Suprapubic skin (tissue), 4 donors: ENCODE data around the gene PFDN6. TPM values are rescaled to one million over a fixed set of nuclear protein-coding genes. Genes with fewer than 3 reads are reported as not detected.

Source experiments
- DNase-seq, 2 donors: peaks; one replicate each; pipeline ENCODE4 v3.0.0-alpha.2; 2019; ENCODE audit warnings: low spot score in 2 of 2
- H3K27ac ChIP-seq: fragments of 200-600 bp; sonication (generic); one replicate; pipeline ENCODE4 v1.5.1; 2019
- H3K27me3 ChIP-seq: fragments of 200-600 bp; sonication (generic); one replicate; pipeline ENCODE4 v1.5.1; 2019
- H3K36me3 ChIP-seq: fragments of 200-600 bp; sonication (generic); one replicate; pipeline ENCODE4 v1.5.1; 2019
- H3K4me1 ChIP-seq: fragments of 200-600 bp; sonication (generic); one replicate; pipeline ENCODE4 v1.5.1; 2019
- H3K4me3 ChIP-seq: fragments of 200-600 bp; sonication (generic); one replicate; pipeline ENCODE4 v1.5.1; 2019; ENCODE audit warnings: mild to moderate bottlenecking
- H3K9me3 ChIP-seq: fragments of 200-600 bp; sonication (generic); one replicate; pipeline ENCODE4 v1.5.1; 2019
- CTCF ChIP-seq, 2 donors: fragments of 200-600 bp in 1 of 2; fragments of 450-650 bp in 1 of 2; sonication (generic) in 1 of 2; IDR thresholded peaks; one replicate each; pipeline ENCODE4 v1.5.1; 2016 to 2019; ENCODE audit warnings: antibody characterized with exemption in 2 of 2, mild to moderate bottlenecking in 1 of 2, moderate library complexity in 1 of 2
- EP300 ChIP-seq: sonication (generic); formaldehyde crosslinking; IDR thresholded peaks from one replicate; pipeline ENCODE4 v1.6.1; 2017; ENCODE audit warnings: antibody characterized with exemption
- POLR2A ChIP-seq, 2 donors: fragments of 450-650 bp; IDR thresholded peaks; one replicate each; pipeline ENCODE4 v1.6.1; 2017; ENCODE audit warnings: antibody characterized with exemption in 2 of 2, mild to moderate bottlenecking in 2 of 2, moderate library complexity in 2 of 2
- POLR2AphosphoS5 ChIP-seq, 3 donors: sonication (generic); formaldehyde crosslinking; IDR thresholded peaks; one replicate each; pipeline ENCODE4 v1.6.1; 2017; ENCODE audit warnings: antibody characterized with exemption in 3 of 3
- WGBS: methylation state at CpG from one replicate; pipeline ENCODE4 v1.1.5; 2018; 5-methylcytosine and 5-hydroxymethylcytosine counted together
- total RNA-seq, 4 donors: library from RNA; depleted of rRNA; stranded (reverse); fragments of >200 nt; gene quantifications; one replicate each; pipeline ENCODE4 v1.1.0, GENCODE V29; 2016

Gene PFDN6
- 10 to 100 TPM; 20.5 to 31.5 (median 22.3) TPM for total RNA-seq

GRCh38 chr6:33288921-33289783 lies at the start of gene PFDN6, which contains the start of gene WDR46:
TSS of gene PFDN6 (plus strand) at chr6:33289601. CDS start at chr6:33289857, 256 bp downstream.
TSS of gene WDR46 (minus strand) at chr6:33289239. CDS start at chr6:33289170, 69 bp downstream.
- H3K9me3 ChIP-seq: no peaks in the 10 kb centered on the region
- no peak for TF ChIP-seq EP300
- TF ChIP-seq POLR2AphosphoS5 (IDR thresholded peaks at IDR 0.05): peak in 2 of 3 donors; percentile 23 to 60
- peak within 1 kb of the TSS; percentile 77 for H3K27ac ChIP-seq
- whole genome bisulfite sequencing: under 1% methylated on average over 43 of the region's 43 CpGs
- H3K27me3 ChIP-seq: no peaks in the 10 kb centered on the region
- H3K36me3 ChIP-seq: peaks cover 59% of the 10 kb centered on the region
- H3K4me1 ChIP-seq: peaks cover 25% of the 10 kb centered on the region
- peak; percentile 87 to 90 for DNase-seq
- H3K4me3 ChIP-seq: peak within 1 kb of the TSS; percentile 86

GRCh38 chr6:33241968-33242367 lies 47.4 kb upstream of the PFDN6 start:
- no peak for TF ChIP-seq POLR2A (IDR thresholded peaks at IDR 0.05)
- no peak for TF ChIP-seq EP300
- TF ChIP-seq CTCF (IDR thresholded peaks at IDR 0.05): no peak
- no peak for TF ChIP-seq POLR2AphosphoS5 (IDR thresholded peaks at IDR 0.05)
- no peaks in the 10 kb centered on the region for H3K9me3 ChIP-seq
- H3K36me3 ChIP-seq: no peaks in the 10 kb centered on the region
- peaks cover 16% of the 10 kb centered on the region for H3K27me3 ChIP-seq
- no peak for DNase-seq
- no peak overlapping the region for H3K27ac ChIP-seq
- H3K4me3 ChIP-seq: no peak overlapping the region
- H3K4me1 ChIP-seq: no peaks in the 10 kb centered on the region
- WGBS: 53% methylated on average over 3 of the region's 3 CpGs

- no peak overlapping the region for H3K27ac ChIP-seq
- WGBS: 25% methylated on average over 1 of the region's 1 CpG
- TF ChIP-seq POLR2A (IDR thresholded peaks at IDR 0.05): no peak
- no peak for TF ChIP-seq CTCF (IDR thresholded peaks at IDR 0.05)
- no peak for TF ChIP-seq EP300
- TF ChIP-seq POLR2AphosphoS5 (IDR thresholded peaks at IDR 0.05): no peak
- peaks cover 16% of the 10 kb centered on the region for H3K27me3 ChIP-seq
- H3K9me3 ChIP-seq: no peaks in the 10 kb centered on the region
- no peak overlapping the region for H3K4me3 ChIP-seq
- peaks cover 10% of the 10 kb centered on the region for H3K4me1 ChIP-seq
- no peak for DNase-seq
- no peaks in the 10 kb centered on the region for H3K36me3 ChIP-seq
Observed at GRCh38 chr6:33243476-33243875, 45.9 kb upstream of the PFDN6 start.

GRCh38 chr6:33247977-33248642 lies 41.3 kb upstream of the PFDN6 start:
- TF ChIP-seq CTCF (IDR thresholded peaks at IDR 0.05): peak; percentile 95 to 96
- no peak for TF ChIP-seq POLR2AphosphoS5 (IDR thresholded peaks at IDR 0.05)
- no peak for TF ChIP-seq POLR2A (IDR thresholded peaks at IDR 0.05)
- H3K27ac ChIP-seq: peak overlapping the region; percentile 96
- H3K4me1 ChIP-seq: peaks cover 34% of the 10 kb centered on the region
- H3K27me3 ChIP-seq: no peaks in the 10 kb centered on the region
- peak; percentile 94 to 96 for DNase-seq
- 8% methylated on average over 15 of the region's 28 CpGs for WGBS
- peaks cover 17% of the 10 kb centered on the region for H3K36me3 ChIP-seq
- H3K9me3 ChIP-seq: no peaks in the 10 kb centered on the region
- H3K4me3 ChIP-seq: peak overlapping the region; percentile 71

- Histone ChIP-seq H3K4me3 (peak overlapping the region; percentile 71), H3K4me1 (peaks cover 34% of the 10 kb centered on the region), H3K27ac (peak overlapping the region; percentile 96), H3K27me3 (no peaks in the 10 kb centered on the region), H3K36me3 (peaks cover 17% of the 10 kb centered on the region), H3K9me3 (no peaks in the 10 kb centered on the region)
- no peak for DNase-seq
- TF ChIP-seq POLR2A (IDR thresholded peaks at IDR 0.05): no peak
- under 1% methylated on average over 14 of the region's 18 CpGs for WGBS
Observed at GRCh38 chr6:33248643-33248931, 40.8 kb upstream of the PFDN6 start.
